Stimulated activated CD8-positive, alpha-beta memory T cell treated with anti-CD3 and anti-CD28 coated beads, Interleukin-7, amount 100 ng/mL, for 1 hour (primary cell): ENCODE data around the gene LMNTD2.

Experiments
- DNase-seq, 2 donors: peaks; one replicate each; pipeline ENCODE4 v3.0.0-alpha.2; 2020; ENCODE audit warnings: low read depth in 2 of 2

Gene LMNTD2

DNA sequence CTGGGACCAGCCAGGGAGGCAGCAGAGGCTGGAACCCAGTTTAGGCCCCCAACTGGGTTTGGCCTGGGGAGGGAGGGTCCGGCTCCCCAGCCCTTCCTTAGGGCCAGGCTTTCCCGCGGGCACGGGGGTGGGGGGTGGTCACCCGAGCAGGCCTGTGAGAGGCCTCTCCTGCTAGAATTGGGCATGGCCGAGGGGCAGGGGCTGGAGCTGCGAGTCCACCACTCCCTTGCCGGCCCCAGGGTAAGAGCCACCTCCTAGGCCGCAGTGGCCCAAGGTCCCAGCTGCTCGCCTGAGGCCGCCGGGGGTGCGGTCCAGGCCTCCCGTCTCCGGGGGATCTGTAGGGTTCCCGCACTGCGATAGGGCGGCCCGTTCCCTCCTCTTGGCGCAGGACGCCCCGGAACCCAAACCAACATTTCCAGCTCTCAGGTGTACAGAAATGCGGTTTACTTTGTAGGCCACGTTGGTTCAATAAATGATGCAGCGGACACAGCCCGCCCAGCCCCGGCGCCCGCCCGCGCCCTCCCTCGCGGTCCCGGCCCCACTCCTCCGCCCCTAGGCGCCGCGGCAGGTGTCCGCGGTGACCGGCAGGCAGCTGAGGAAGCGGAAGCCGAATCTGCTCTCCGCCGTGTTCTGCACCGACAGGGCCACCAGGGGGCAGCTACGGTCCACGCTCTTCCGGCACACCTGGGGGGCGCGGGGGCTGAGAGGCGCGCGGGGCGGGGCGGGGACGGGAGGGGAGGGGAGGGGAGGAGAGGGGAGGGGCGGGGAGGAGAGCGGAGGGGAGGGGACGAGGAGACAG, 5.9 kb downstream of the LMNTD2 start:
- DNase-seq, result peak; percentile 49 to 63

- DNase-seq, result no peak
These were observed 6.6 kb downstream of the LMNTD2 start for GRCh38 chr11:553988-554340.

DNA sequence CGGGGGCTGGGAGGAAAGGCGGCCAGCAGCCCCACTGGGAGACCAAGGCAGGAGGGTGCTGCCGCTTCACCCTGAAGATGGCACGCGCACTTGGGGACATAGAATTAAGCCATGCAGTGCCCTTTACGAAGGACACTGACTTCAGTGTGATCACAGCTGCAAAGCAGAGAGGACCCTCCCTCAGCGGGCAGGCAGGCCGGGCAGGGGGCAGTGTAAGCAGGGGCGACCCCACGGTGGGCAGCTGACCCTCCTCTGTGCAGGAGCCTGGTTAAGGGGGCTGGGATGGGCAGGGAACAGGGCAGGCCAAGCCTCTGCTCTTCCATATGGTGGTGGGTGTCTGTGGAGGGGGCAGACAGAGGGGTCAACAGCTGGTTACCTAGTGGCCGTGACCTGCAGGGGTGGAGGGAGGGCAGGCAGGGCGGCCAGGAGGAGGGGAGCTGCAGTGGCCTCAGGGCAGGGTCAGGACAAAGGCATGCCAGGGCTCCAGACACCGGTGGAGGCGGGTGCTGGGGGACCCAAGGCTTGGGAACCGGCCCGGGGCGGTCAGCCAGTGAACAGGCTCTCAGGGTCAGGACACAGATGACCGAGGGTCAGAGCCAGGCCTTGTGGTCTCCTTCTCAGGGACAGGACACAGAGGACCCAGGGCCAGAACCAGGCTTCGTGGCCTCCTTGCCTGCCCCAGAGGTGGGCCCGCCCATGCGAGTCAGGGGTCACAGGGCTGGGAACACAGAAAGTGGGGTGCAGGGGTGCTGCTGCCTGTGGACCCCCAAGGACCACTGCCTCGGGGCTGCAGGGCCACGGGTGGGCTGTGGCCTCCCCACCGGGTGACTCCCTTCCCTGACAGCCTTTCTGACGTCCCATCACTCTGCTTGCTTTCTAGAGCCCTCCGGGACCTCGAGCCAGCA, 7.2 kb downstream of the LMNTD2 start:
- DNase-seq, result no peak

GRCh38 chr11:551596-551995, 8.9 kb downstream of the LMNTD2 start:
- DNase-seq, result no peak

- DNase-seq, result no peak
These were observed 9.4 kb downstream of the LMNTD2 start for GRCh38 chr11:551131-551530.

DNA sequence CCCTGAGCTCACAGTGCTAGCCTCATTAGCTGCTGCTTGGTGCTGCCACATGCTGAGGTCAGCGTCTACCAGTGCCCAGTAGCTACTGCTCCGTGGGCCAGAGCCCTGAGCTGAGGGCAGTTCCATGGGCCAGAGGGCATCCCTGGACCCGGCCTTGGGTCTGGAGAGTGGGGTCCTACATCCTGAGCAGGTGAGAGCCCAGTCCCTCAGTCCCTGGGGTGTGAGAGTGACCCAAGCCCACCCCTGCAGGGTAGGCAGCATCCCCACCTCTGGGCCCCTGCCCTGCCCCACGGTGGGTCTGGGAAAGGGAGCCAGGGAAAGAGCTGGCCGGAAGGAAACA, 9.8 kb downstream of the LMNTD2 start:
- no peak for DNase-seq

DNA sequence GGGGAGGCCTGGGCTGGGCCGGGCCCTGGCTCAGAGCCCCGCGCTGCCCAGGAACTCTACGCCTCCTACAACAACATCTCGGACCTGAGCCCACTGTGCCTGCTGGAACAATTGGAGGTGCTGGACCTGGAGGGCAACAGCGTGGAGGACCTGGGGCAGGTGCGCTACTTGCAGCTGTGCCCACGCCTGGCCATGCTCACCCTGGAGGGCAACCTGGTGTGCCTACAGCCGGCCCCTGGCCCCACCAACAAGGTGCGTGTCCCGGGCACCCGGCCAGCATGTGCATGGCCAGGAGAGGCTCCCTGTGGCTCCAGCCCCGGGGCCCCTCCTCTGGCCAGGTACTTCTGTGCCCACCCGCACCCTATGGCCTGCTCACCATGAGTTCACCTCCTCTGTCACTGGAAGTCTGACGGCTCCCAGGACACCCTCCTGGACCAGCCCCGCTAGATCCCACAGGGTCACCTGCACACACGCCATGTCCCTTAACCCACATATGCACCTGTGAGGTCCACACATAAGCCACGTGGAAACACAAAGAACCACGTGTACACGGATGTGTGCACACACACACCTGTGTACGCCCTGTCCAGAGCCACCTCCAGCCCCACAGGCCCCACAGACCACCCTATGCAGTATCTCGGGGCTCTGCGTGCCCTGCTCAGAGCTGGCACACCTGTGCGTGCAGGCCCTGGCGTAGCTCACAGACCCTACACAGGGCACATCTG, 10.4 kb downstream of the LMNTD2 start:
- DNase-seq, result no peak

DNA sequence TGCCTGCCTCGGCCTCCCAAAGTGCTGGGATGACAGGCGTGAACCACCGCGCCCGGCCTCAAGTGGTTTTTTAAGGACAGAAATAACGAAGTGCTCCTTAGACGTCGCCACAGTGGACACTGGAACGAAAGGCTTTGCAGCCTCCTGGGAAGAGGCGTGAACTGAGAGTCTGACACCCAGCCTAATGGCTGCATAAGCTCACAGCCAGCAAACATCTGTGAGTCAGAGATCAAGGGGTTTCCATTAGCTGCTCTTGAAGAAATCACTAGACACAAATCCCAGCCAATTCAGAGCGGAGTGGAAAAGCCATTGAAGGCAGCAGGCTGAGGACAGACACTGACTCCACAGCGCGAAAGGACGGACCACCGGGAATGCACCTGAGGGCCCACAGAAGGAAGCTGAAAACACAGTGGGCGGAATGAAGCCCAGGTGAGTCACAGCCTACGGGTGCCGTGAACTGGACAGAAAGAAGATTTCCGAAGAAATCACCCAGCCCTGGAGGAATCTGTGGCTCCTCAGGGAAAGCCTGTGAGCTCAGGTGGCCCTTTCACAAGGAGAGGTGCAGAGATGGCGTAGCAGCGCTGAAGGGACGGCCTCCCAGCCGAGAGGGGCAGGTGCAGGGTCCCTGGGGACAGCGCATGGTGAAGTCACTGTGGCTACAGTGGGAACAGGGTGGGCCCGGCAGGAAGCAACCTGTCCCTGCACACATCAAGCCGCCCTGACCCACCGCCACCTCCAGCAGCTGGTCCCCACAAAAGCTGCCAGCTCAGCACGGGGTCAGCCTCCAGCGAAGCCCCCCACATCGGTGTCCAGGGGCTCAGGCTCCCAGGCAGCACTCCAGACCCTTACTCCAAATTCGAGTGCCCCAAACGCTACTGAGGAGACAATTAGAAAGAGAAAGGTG, 11.6 kb downstream of the LMNTD2 start:
- no peak for DNase-seq

DNA sequence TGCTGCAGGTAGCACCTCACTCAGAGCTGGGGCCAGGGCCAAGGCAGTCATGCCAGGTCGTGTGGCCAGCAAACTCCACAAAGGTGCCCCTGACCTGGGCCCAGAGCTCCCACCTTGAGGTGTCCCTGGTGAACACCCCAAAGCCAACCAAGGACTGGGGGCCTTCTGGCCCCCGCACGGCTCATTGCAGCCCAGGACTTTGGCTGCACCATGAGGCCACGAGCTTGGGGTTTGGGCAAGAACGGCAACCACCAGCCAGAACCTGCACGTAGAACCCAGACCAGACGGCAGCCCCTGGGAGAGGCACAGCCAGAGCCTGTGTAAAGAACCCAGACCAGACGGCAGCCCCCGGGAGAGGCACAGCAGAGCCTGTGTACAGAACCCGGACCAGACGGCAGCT, 15.4 kb downstream of the LMNTD2 start:
- DNase-seq, result no peak

DNA sequence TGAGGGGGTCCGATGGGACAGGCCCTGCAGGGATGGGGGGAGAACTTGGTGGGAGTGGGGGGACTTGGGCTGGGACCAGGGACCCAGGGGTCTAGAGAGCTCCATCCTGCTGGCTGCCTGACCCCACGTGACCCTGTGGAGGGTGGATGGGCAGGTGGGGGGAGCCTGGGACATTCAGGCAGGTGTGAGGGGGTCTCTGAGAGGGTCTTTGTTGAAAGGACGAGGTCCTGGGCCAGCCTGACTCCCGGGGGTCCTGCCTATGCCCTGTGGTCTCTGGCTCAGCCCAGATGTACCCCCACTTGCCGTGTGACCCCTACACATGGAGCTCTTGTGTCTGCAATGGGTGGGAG, 15.7 kb downstream of the LMNTD2 start:
- no peak for DNase-seq

GRCh38 chr11:541433-541885, 19.1 kb downstream of the LMNTD2 start:
- no peak for DNase-seq

- DNase-seq, result no peak
These were observed 19.7 kb downstream of the LMNTD2 start for GRCh38 chr11:540583-541432.

DNA sequence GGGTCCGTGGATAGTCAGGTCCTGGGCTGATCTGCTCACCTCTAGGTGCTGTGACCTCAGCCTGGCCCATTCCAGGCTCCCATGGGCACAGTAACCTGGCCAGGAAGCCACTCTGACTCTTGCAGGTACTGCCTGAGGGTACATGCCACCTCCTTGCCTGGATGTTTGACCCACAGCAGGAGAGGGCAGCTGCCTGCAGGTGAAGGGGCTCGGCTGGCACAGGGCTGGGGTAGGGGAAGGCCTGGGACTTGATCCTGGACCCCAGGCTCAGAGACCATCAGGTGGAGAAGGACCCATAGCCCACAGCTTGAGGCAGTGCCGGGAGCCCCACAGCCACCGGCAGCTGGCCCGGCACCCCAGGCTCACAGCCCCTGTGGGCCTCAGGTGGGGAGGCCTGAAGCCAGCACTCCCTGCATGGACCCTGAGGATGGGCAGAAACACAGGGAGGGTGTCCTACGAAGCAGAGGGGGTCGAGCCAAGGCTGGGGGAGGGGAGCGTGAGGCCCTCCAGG, 20.5 kb downstream of the LMNTD2 start:
- no peak for DNase-seq

DNA sequence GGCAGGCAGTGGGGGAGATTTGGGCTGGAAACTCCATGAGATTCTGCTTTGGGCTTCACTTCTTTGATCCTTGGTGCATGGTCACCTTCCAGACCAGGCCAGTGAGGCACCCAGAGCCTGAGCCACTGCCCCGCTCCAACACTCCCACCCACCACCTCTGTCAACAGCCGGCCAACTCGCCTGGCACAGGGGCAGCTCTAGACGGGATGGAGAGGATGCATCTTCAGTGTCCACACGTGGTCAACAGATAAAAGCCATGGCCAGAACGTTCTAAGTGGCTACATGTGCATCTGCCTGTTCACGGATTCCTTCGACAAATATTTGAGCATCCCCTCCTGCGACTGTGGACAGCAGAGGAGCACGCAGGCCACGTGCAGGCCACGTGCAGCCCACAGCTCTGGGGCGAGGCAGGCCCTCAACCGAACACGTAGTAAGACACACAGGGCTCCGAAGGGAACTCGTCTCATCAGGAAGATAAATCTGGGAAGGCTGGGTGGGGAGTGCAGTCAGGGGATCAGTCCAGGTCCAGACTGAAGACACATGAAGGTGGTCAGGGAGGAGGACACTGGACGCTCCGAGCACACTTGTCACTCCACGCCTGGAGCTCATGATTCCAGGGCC, 22.0 kb downstream of the LMNTD2 start:
- no peak for DNase-seq

DNA sequence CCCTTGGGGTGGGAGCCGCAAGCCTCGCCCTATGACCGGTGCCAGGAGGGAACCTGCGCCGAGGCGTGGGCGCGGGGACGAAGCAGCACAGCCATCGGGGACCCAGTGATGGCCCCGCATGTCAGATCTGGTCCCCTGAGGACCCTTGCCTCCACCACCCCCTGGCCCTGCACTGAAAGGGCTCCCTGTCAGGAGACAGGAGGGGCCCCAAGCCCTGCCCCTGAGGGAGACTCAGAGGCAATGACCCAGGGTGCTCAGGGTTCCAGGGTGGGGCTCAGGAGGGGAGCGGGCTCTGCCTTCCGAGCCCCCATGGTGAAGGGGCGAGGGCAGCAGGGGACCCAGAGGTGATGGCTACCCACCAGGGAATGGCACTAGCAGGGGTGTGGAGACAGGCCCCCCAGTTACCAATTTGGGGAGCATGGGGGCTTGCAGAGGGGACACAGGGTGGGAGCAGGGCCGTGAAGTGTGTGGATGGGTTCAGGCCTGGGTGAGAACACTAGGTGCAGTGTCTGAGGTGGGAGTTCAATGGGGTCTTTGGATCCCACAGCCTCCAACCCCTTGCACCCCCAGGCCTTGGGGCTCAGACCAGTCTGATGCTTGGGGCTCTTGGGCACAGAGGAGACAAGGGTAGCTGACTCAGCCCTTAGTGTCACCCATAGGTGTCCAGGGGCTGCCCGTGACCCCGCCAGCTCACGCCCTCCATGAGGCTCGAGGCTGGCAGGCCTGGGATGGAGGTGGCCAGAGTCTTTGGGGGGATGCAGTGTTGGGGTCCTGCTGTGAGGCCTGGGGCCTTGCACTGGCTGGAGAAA, 22.7 kb downstream of the LMNTD2 start:
- DNase-seq, result no peak

- DNase-seq, result peak; percentile 78 to 85
These were observed 23.5 kb downstream of the LMNTD2 start, which contains the start of gene LRRC56 for GRCh38 chr11:536841-537621. TSS of gene LRRC56 (plus strand) at chr11:537527. CDS start at chr11:540685, 3,158 bp downstream.

- peak; percentile 88 to 93 for DNase-seq
These were observed 24.8 kb downstream of the LMNTD2 start, which contains the start of gene HRAS for GRCh38 chr11:535519-536454. TSS of gene HRAS (minus strand) at chr11:535576.
